Neuronal stem cell (in vitro differentiated cells): ENCODE results near the gene CFHR5.
"Not testable (repeated sequence)": the region's sequence is repeated elsewhere in the genome, so short reads cannot be mapped to it uniquely, and the experiment has no call there.

Experiments
- DNase-seq: peaks from one replicate; pipeline ENCODE4 v3.0.0-alpha.2; 2013; ENCODE audit warnings: low spot score
- H2AFZ ChIP-seq: one replicate; pipeline ENCODE4 v1.6.1; 2013; ENCODE audit warnings: mild to moderate bottlenecking, low read length, inconsistent platforms
- H2AK5ac ChIP-seq: 2 replicates; pipeline ENCODE4 v1.6.1; 2013; ENCODE audit warnings: low read depth, mild to moderate bottlenecking, inconsistent platforms, low read length, moderate library complexity, mixed read lengths
- H2BK120ac ChIP-seq: 2 replicates; pipeline ENCODE4 v1.6.1; 2013; ENCODE audit warnings: low read depth, mild to moderate bottlenecking, inconsistent platforms, low read length, moderate library complexity, mixed read lengths
- H2BK12ac ChIP-seq: one replicate; pipeline ENCODE4 v1.6.1; 2013; ENCODE audit warnings: low read length, inconsistent platforms
- H2BK15ac ChIP-seq: 2 replicates; pipeline ENCODE4 v1.6.1; 2013; ENCODE audit warnings: mild to moderate bottlenecking, low read length, inconsistent platforms, mixed read lengths
- H2BK5ac ChIP-seq: one replicate; pipeline ENCODE4 v1.6.1; 2013; ENCODE audit warnings: inconsistent platforms, mild to moderate bottlenecking, low read length, moderate library complexity
- H3K14ac ChIP-seq: one replicate; pipeline ENCODE4 v1.6.1; 2013; ENCODE audit warnings: low read length, inconsistent platforms
- H3K18ac ChIP-seq: 2 replicates; pipeline ENCODE4 v1.6.1; 2013; ENCODE audit warnings: low read length, inconsistent platforms
- H3K23ac ChIP-seq: 2 replicates; pipeline ENCODE4 v1.6.1; 2013; ENCODE audit warnings: low read depth, mild to moderate bottlenecking, mixed read lengths, low read length, inconsistent platforms; ENCODE audit not compliant: poor library complexity
- H3K27ac ChIP-seq: replicated peaks from 3 replicates; pipeline ENCODE4 v1.5.1; 2013; ENCODE audit warnings: low read length, inconsistent platforms
- H3K27me3 ChIP-seq, 3 experiments: 2 replicates each; pipeline ENCODE4 v1.6.1; 2013; ENCODE audit warnings: low read length in 3 of 3, mild to moderate bottlenecking in 2 of 3, inconsistent platforms in 1 of 3, low read depth in 1 of 3, mixed read lengths in 1 of 3, moderate library complexity in 1 of 3; ENCODE audit not compliant: control insufficient read depth in 3 of 3, insufficient read depth in 3 of 3
- H3K36me3 ChIP-seq, 2 donors: replicated peaks in 1 of 2; 2 replicates each; pipeline ENCODE4 v1.6.1; 2013; ENCODE audit warnings: low read length in 2 of 2; ENCODE audit not compliant: control insufficient read depth in 2 of 2, insufficient read depth in 2 of 2
- H3K4ac ChIP-seq: 2 replicates; pipeline ENCODE4 v1.6.1; 2013; ENCODE audit warnings: inconsistent platforms, mild to moderate bottlenecking, low read length, moderate library complexity
- H3K4me1 ChIP-seq, 2 donors: 1 replicate in 1 of 2; 2 replicates in 1 of 2; pipeline ENCODE4 v1.6.1; 2013; ENCODE audit warnings: low read length in 2 of 2, low read depth in 1 of 2; ENCODE audit not compliant: control insufficient read depth in 2 of 2, insufficient read depth in 1 of 2
- H3K4me2 ChIP-seq: one replicate; pipeline ENCODE4 v1.6.1; 2013; ENCODE audit warnings: mild to moderate bottlenecking, low read length, inconsistent platforms; ENCODE audit not compliant: insufficient read depth, poor library complexity, severe bottlenecking
- H3K4me3 ChIP-seq, 2 donors: 2 replicates each; pipeline ENCODE4 v1.5.1; 2013; ENCODE audit warnings: low read length in 2 of 2, mild to moderate bottlenecking in 2 of 2, inconsistent platforms in 1 of 2, moderate library complexity in 1 of 2
- H3K79me1 ChIP-seq: one replicate; pipeline ENCODE4 v1.6.1; 2013; ENCODE audit warnings: low read depth, mild to moderate bottlenecking, inconsistent platforms, low read length, moderate library complexity
- H3K9ac ChIP-seq: one replicate; pipeline ENCODE4 v1.6.1; 2013; ENCODE audit warnings: mild to moderate bottlenecking, low read depth, low read length, inconsistent platforms; ENCODE audit not compliant: poor library complexity
- H3K9me3 ChIP-seq, 2 donors: replicated peaks in 1 of 2; 2 replicates each; pipeline versions ENCODE3 to v1.6.1; 2013; ENCODE audit warnings: low read length in 2 of 2, mild to moderate bottlenecking in 2 of 2, inconsistent platforms in 1 of 2, low read depth in 1 of 2, mixed read lengths in 1 of 2, moderate library complexity in 1 of 2; ENCODE audit not compliant: control insufficient read depth in 2 of 2, insufficient read depth in 1 of 2
- H4K8ac ChIP-seq: one replicate; pipeline ENCODE4 v1.6.1; 2013; ENCODE audit warnings: low read depth, mild to moderate bottlenecking, inconsistent platforms, low read length, moderate library complexity
- H4K91ac ChIP-seq: one replicate; pipeline ENCODE4 v1.6.1; 2013; ENCODE audit warnings: low read length, low read depth, mild to moderate bottlenecking, inconsistent platforms; ENCODE audit not compliant: poor library complexity
- WGBS, 2 donors: extraction: QIAGEN DNeasy Blood & Tissue Kit; methylation state at CpG; one replicate each; pipeline ENCODE4 v1.1.7; 2013; ENCODE audit warnings: missing lambda C conversion rate in 2 of 2, mixed read lengths in 1 of 2; ENCODE audit not compliant: insufficient read length in 2 of 2, insufficient replicate concordance in 1 of 2; ENCODE audit errors: extremely low coverage in 2 of 2; 5-methylcytosine and 5-hydroxymethylcytosine counted together

Gene CFHR5

DNA sequence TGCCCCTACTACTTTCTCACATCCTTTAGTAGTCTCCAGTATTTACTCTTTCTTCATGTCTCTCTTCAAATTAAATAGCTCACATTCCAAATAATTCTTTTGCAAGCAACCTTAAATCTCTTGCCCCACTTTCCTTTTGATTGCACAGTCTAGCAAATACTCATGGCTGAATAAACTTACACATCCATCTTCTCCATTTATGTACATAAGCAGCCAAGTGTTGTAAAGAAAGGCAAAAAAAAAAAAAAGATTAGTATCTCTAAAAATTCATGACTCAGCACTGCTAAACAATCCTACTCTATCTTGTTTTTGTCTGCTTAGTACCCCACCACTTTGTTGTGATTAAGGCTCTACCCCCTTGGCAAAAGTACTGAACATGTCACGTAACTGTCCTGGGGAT, 47.1 kb downstream of the CFHR5 start:
- no peaks in the 10 kb centered on the region for H3K36me3 ChIP-seq
- H2BK12ac ChIP-seq: no peak overlapping the region
- no peak overlapping the region for H3K9ac ChIP-seq
- H3K4me2 ChIP-seq: no peak overlapping the region
- no peak overlapping the region for H2AFZ ChIP-seq
- H2BK5ac ChIP-seq: no peak overlapping the region
- H3K4ac ChIP-seq: no peak overlapping the region
- H4K91ac ChIP-seq: no peak overlapping the region
- H2BK15ac ChIP-seq: no peak overlapping the region
- no peaks in the 10 kb centered on the region for H3K79me1 ChIP-seq
- DNase-seq: no peak
- H2AK5ac ChIP-seq: no peak overlapping the region
- no CpG with 5 or more reads among the region's 1 CpG for WGBS, 2 donors
- no peak overlapping the region for H3K4me3 ChIP-seq
- H3K9me3 ChIP-seq: no peaks in the 10 kb centered on the region
- H3K27me3 ChIP-seq: no peaks in the 10 kb centered on the region
- no peak overlapping the region for H4K8ac ChIP-seq
- no peaks in the 10 kb centered on the region for H3K4me1 ChIP-seq
- H3K18ac ChIP-seq: no peak overlapping the region
- no peak overlapping the region for H3K27ac ChIP-seq
- no peak overlapping the region for H3K23ac ChIP-seq
- H3K14ac ChIP-seq: no peak overlapping the region
- no peak overlapping the region for H2BK120ac ChIP-seq

DNA sequence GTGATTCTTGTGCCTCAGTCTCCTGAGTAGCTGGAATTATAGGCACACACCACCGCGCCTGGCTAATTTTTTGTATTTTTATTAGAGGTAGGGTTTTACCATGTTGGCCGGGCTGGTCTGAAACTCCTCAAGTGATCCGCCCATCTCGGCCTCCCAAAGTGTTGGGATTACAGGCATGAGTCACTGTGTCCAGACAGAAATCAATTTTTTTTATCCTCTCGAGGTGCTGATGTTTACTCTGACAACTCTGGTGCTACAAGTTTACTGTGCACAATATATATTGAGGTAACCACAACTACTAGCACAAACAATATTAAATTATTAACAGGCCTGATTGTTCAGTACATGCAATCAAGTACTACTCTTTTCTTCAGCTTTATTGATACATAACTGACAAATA, 50.0 kb downstream of the CFHR5 start:
- no peak for DNase-seq
- Histone ChIP-seq H3K9ac (no peak overlapping the region), H3K4ac (no peak overlapping the region), H3K79me1 (no peaks in the 10 kb centered on the region), H3K27me3 (no peaks in the 10 kb centered on the region), H3K4me1 (no peaks in the 10 kb centered on the region), H2AK5ac (no peak overlapping the region), H3K23ac (no peak overlapping the region), H3K14ac (no peak overlapping the region), H3K4me2 (no peak overlapping the region), H3K27ac (no peak overlapping the region), H3K4me3 (no peak overlapping the region), H4K91ac (no peak overlapping the region), H2BK15ac (no peak overlapping the region), H3K36me3 (no peaks in the 10 kb centered on the region), H3K9me3 (no peaks in the 10 kb centered on the region), H2BK120ac (no peak overlapping the region), H4K8ac (no peak overlapping the region), H2BK5ac (no peak overlapping the region), H2AFZ (no peak overlapping the region), H2BK12ac (no peak overlapping the region), H3K18ac (no peak overlapping the region)
- WGBS, 2 donors: no CpG with 5 or more reads among the region's 6 CpGs

DNA sequence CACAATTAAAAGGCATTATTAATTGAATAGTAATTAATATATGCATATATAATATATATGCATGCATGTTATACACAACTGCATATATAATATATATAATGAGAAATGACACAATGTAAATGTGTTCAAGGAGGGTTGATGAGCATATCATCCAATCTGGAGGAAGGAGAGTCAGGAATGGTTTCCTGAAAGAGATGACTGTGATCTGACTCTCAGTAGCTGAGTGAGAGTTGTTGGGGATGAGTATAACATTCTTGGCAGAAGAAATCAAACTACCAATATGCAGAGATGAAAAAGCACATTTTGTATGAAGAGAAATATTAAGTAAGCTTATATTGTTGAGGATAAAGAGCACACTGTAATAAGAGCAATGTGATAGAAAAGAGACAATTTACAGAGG, 52.4 kb downstream of the CFHR5 start:
- Histone ChIP-seq H2AK5ac (no peak overlapping the region), H3K4me1 (no peaks in the 10 kb centered on the region), H3K4ac (no peak overlapping the region), H3K79me1 (no peaks in the 10 kb centered on the region), H4K8ac (no peak overlapping the region), H2BK120ac (no peak overlapping the region), H3K4me3 (no peak overlapping the region), H2AFZ (no peak overlapping the region), H4K91ac (no peak overlapping the region), H3K27ac (no peak overlapping the region), H3K4me2 (no peak overlapping the region), H3K27me3 (no peaks in the 10 kb centered on the region), H3K18ac (no peak overlapping the region), H3K9me3 (no peaks in the 10 kb centered on the region), H3K36me3 (no peaks in the 10 kb centered on the region), H2BK15ac (no peak overlapping the region), H2BK5ac (no peak overlapping the region), H3K9ac (no peak overlapping the region), H2BK12ac (no peak overlapping the region), H3K23ac (no peak overlapping the region), H3K14ac (no peak overlapping the region)
- DNase-seq: no peak

DNA sequence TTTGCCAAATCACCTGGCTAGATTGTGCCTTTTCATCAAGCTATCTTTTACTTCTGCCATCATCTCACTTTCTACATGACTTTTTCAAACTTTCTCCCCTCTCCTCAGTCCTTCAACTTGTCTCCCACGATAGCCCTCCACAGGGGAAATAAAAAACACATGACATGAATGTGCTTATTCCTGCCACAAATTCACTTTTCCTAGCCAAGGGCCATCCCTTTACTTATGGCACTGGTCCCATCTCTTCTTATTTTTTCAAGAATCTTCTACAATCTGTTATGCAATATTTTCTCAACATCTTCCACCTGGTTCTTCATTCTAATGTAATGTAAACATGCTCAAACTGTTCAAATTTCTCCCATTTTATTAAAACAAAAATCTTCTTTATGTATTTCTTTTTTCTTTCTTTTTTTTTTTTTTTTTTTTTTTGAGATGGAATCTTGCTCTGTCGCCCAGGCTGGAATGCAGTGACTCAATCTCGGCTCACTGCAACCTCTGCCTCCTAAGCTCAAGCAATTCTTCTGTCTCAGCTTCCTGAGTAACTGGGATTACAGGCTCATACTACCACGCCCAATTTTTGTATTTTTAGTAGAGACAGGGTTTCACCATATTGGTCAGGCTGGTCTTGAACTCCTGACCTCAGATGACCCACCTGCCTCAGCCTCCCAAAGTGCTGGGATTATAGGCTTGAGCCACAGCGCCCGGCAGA, 57.4 kb downstream of the CFHR5 start:
- not testable (repeated sequence) for H3K4me1 ChIP-seq, H3K79me1 ChIP-seq, H4K8ac ChIP-seq, H3K18ac ChIP-seq, H2BK5ac ChIP-seq, H2AK5ac ChIP-seq, H3K27me3 ChIP-seq, H3K9ac ChIP-seq, H3K27ac ChIP-seq, H2BK15ac ChIP-seq, H2BK120ac ChIP-seq, H3K4ac ChIP-seq, H3K23ac ChIP-seq, DNase-seq, H3K36me3 ChIP-seq, H3K14ac ChIP-seq, H4K91ac ChIP-seq, H3K9me3 ChIP-seq, H2AFZ ChIP-seq, H2BK12ac ChIP-seq, H3K4me2 ChIP-seq, H3K4me3 ChIP-seq
- WGBS, 2 donors: no CpG with 5 or more reads among the region's 6 CpGs
